NCI-H446 treated with DMSO at 0.1 percent for 48 hours (cell line): ENCODE results near the gene CAMK1D.

Experiments
- DNase-seq: peaks from one replicate; lab custom pipeline; 2025; lab: John Stamatoyannopoulos, UW

The CAMK1D gene

DNA sequence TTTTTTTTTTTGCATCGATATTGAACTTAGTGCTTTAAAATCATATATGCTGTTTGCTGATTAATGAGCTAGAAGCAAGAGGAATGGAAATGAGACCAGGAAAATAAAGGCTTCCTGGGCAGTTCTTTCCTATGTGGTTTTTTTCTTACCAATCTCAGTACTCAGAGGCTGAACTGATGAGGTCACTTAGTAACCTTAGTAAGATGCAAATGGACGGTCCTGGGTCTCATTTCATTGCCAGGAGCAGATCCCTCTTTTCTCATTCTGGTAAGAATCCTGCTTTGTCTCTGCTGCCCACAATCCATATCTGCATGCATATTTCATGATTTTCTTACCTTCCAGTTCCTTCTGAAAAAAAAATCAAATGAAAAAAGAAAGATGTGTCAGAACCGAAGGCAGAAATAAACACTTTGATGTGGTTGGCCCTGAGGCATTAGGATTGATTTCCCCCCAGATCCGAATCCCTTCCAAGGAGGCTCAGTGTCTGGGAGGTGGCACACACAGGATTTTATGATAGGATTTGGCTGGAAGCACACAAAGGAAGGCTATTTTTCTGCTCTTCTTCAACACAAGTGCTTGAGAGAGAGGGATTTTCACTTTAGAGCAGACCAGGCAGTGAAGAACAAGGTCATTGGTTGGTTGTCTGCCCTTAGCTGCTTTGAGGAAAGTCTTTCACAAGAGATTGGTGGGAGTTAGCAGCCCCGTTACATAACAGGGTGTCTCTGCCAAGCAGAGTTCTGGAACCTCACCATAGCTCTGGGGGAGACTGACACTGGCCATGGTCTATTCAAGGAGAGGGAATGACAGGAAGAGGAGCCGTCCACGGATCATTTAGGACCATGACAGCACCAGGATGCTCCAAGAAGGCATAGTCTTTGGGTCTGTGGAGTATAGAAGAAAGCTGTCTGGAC is 150.0 kb downstream of the CAMK1D start:
- DNase-seq: no peak

DNA sequence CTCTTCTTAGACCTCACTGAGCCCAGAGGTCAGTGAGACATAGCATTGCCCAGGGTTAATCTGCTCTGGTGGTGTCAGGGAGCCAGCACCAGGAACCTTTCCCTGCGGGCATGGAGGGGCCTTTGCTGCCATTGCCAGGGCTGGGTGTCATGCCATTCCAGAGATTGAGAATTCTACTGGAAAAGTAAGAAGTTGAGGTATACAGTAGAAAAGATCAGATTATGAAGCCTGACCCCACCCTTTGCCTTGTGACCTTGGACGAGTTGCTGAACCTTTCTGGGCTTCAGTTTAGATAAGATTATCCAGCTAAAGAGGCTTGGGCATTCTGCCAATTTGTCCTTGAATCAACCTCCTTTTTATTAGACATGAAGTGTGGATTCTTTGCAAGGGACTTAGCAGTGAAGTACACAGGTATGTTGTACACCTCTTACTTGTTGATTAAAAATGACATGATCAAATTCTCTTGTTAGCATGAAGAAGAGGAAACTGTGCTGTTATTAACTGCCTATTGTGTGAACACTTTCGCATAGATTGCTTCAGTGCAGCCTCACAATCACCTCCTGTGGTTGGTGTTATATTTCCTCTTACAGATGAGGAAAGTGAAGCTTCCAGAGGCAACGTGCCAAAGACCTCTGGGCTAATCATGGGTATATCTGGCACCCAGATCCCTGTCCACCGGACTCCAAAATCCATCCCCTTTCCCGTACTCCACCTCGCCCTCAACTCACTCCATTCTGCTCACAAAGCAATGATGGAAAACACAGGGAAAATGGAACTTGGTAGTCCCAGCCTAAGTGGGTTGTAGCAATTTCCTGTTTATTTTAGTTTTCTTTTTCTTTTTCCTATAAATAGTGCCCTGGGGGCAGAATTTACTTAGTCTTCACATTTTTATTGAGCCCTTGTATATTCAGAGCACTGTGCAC is 151.3 kb downstream of the CAMK1D start:
- no peak for DNase-seq

DNA sequence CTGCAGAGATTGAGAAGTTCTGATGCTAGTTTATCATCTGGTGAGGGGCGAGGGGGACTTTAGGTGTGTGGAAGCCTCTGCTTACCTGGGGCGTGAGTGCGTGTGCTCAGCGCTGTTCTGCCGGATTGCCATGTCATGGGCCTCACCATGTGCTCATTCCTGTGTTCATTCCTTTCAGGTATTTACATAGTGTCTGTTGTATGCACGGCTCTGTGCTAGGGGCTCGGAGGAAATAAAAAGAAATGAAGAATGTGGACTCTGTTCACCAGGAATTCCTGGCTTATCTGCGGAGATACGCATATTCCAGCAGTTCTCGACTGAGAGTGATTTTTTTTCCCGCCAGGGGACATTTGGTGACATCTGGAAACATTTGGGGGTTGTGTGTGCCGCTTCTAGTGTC is 152.0 kb downstream of the CAMK1D start:
- no peak for DNase-seq

DNA sequence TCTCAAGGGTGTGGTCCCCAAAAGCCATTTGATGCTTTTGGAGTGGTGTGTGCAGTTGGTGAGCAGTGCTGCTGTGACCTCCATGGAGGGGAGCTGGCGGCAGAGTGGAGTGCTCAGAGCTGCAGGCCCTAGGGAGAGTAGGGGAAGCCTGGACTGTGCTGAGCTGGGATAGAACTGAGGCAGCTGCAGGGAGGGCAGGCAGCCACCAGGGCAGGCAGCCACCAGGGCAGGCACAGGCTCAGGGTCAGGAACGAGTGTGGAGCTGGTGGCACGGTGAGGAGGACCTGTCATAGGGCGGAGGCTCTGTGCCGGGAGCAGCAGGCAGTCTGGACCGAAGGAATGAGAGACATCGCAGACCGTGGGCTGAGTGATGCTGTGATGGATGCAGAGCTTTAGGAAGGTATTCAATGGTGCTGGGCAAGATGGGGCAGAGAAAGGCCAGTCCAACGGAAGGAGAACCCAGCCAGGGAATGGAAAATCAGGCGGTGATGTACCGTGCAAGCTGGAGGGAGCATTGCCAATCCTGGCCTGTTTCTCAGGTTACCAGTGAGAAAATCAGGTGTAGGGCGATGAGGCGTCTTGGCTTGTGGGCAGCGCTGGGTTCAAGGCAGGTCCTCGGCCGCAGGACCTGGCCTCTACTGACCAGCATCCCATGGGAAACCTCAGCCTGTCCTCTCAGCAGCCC is 152.6 kb downstream of the CAMK1D start:
- DNase-seq: no peak

DNA sequence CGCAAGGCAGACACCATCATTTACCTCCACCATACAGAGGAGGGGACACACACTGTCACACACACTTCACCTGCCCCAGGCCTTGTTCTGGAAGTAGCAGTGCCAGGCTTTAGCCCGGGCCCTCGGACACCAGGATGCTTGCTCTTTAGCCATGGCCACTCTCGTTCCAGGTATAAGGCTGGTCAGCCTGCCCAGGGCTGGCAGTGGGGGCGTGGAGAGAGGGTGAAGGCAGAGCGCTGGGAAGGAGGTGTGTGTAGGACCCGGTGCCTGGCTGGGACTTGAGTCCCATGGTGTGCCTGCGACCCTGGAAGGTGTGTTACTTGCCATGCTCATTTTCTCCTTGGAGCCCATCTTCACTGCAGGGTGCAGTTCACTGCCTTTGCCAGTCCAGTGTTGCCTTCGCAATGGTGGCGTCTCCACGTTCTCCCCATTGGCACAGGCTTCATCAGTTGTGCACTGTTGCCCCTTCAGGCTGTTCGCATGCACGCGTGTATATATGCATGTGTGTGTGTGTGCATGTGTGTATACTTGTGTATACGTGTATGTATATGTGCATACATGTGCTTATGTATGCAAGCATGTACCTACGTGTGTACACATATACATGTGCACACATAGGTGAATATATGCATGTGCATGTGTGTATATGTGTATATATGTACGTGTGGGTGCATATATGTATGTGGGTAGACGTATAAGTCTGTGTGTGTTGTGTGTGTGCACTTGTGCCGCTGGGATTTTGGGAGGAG is 153.4 kb downstream of the CAMK1D start:
- no peak for DNase-seq

DNA sequence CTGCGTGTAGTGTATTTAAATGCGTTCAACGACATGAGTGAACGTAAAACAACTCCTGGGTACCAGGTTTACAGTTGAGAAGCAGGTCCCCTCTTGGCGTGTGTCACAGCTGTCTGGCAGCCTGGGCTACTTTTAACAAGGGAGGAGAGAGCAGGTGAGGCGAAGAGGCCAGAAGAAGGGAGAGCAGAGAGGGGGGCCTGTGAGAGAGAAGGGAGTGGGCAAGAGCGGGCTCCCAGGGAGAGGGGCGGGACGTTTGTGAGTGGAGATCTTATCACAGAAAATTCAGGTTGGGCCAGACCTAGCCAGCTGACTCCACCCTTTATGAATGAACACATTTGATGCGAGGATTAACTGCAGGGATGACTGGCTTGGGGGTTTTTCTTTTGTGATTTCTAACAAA is 154.0 kb downstream of the CAMK1D start:
- DNase-seq: no peak

DNA sequence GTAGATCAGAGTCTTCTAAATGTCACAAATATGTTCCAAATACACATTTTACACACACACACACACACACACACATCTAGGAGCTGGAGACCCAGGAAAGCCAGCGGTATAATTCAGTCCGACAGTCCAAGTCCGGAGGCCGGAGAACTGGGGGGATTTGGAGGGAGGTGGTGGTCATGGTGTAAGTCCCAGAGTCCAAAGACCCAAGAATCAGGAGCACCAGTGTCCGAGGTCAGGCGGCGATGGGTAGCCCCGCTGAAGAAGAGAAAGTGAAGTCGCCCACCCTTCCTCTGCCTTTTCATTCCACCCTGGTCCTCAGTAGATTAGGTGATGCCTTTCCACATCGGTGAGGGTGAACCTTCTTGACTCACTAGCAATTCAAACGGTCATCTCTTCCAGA is 154.8 kb downstream of the CAMK1D start:
- DNase-seq: no peak

DNA sequence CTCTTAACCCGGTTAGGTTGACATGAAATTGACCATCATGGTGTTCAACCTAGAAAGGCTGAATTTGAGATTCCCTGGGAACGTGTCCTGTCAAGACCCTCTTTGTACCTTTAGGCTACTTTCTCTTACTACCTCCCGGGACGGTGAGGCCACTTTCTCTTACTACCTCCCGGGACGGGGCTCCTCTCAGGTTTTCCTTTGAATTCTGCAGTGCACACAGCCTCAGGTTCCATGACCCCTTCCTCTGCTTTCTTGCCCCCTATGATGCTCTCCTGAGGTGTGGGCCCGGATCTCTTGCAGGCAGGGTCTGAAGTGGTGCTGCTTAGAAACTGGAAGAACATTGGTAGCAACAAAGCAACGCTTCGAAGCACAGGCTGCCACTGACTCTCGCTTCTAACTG is 155.3 kb downstream of the CAMK1D start:
- no peak for DNase-seq

DNA sequence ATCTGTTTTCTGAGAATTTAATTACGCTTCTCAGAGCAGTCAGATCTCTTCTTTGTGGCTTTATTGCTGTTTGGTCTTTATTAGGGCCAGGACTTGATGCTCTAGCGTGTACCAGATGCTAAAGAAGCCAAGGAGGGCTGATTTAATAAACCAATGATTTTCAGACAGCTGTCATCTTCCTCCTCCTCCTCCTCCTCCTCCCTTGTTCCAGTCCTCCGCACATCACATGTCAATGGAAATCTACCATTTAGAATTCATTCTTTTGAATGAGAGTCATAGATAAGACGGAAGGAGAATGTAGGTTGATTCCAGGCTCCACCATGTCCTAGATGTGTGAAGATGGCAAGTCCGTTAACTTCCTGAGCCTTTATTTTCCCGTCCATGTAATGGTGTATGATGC is 156.3 kb downstream of the CAMK1D start:
- no peak for DNase-seq

DNA sequence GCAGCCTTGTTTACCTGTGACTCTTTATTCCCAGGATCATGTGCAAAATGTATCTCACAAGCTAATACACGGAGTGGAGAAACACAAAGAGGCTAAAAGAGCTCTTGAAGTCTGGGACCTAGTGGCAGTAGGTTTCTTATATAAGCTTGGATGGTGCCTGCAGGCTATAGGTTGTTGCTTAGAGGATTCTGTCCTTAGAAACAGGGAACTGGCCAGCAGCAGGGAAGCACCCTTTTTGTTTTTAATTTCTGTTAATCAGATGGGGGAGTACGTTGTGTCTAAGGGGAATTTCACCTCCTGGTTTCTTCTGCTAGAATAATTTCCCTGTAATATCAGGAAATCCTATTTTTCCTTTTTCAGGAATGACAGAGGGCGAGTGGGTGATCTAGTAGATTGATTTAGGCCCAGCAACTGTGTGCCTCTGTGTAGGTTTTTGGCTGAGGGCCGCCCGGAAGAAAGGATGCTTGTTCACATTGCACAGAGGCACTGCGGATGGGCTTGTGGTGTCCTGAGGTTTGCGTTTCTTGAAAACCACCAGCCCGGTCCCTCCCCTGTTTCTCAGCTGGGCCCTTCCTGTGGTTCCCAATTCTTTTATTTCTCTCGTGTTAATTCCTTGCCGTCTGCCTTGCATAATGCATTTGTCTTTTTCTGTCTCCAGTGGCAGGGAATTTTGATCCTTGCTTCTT is 158.0 kb downstream of the CAMK1D start:
- DNase-seq: no peak

DNA sequence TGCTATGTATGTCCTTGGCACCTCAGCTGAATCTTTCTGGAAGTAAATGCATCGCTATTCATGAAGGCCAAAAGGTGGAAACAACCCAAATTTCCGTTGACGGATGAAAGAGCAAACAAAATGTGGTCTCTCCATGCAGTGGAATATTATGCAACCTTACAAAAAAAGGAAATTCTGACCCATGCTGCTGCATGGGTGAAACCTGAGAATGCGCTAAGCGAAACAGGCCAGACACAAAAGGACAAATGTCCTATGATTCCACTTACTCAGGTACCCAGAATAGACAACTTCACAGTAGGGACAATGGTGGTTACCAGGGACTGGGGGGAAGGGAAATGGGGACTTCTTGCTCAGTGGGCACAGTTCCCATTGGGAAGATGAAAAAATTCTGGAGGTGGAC is 158.8 kb downstream of the CAMK1D start:
- no peak for DNase-seq

DNA sequence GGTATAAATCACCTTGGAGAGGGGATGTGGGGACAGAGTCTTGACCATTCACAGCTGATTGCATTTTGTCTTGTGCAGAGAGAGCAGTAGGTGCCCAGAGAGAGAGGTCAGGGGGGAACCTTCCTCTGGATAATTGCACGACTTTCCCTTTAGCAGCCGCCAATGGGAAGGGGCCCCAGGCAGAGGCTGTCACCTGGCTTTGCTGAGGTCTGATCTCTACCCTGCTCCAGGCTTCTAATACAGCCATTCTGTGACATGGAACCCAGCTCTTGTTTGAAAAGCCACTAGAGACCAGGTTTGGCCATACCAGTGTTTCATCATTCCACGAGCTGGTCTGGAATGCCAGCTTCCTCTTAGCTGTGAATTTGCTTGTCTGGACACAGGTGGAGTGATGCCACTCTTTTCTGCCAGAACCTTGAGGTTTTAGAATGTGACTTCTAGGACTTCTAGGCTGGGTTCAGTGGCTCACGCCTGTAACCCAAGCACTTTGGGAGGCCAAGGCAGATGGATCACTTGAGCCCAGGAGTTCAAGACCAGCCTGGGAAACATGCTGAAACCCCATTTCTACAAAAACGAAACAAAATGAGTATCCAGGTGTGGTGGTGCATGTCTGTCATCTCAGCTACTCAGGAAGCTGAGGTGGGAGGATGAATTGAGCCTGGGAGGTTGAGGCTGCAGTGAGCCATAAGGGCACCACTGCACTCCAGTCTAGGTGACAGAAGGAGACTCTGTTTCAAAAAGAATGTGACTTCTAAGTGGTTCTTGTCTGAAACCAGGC is 159.9 kb downstream of the CAMK1D start:
- no peak for DNase-seq

DNA sequence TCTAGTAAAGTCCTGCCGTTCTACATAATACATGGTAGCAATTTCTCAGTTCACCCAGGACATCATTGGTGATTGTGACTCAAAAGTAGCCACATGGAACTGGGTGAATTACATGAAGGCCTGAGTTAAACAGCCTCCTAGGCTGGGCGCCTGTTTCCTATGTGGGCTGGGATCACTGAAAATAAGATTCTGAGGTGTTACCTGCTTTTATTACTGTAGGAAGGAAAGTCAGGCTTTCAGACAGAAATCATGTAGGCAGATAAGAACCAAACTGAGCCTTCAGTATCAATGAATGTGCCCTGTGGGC is 160.4 kb downstream of the CAMK1D start:
- DNase-seq: no peak

DNA sequence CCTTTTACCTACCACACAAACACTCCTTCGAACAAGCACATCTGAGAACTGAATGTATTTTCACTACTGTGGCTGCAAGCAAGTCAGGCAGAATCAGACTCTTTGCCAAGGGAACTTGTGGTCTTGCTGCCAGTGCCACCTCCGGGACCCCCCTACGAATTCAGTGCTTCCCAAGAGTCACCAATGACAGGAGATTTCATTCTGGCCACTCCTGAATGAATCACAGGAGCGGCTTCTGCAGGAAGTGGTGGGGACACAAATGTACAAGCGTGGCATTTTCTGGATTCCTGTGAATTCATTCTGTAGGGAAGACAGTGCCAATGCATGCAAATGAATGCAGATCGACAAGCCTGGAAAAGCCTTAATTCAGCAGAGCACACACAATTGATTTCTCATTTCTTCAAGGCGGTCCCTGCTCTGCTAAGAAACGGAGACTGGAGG is 161.2 kb downstream of the CAMK1D start:
- no peak for DNase-seq

DNA sequence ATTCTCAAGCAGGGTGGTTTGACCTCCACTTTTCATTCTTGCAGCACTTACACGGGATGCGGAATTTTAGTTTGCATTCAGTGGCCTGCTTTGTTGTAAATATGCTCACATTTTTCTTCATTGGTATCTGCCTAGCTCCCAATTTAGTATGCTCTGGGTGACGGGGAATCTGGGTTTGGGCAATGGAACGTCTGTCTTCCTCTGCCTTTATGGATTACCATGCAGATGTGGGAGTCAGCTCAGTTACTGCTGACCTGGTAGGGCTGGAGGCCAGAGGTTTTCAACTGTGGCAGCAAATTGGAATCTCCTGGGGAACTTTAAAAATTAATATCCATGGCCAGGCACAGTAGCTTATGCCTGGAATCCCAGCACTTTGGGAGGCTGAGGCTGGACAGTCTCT is 161.6 kb downstream of the CAMK1D start:
- no peak for DNase-seq

DNA sequence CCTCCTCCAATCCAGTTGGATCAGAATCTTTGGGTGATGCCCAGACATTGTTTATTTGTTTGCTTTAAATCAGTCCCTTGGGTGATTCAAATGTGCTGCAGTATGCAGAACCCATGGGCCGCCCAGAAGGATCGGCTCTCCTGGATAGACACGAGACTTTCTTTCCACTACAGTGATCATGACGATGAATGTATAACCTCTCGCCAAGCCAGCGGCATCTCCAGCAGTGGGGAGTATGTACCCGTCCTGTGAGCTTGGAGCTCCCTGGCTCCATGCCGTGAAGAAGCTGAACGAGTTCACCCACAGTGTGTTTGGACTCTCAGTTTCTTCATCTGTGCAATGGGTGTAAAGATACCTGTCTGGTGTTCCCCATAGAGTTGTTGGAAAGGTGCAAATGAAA is 162.3 kb downstream of the CAMK1D start:
- no peak for DNase-seq

DNA sequence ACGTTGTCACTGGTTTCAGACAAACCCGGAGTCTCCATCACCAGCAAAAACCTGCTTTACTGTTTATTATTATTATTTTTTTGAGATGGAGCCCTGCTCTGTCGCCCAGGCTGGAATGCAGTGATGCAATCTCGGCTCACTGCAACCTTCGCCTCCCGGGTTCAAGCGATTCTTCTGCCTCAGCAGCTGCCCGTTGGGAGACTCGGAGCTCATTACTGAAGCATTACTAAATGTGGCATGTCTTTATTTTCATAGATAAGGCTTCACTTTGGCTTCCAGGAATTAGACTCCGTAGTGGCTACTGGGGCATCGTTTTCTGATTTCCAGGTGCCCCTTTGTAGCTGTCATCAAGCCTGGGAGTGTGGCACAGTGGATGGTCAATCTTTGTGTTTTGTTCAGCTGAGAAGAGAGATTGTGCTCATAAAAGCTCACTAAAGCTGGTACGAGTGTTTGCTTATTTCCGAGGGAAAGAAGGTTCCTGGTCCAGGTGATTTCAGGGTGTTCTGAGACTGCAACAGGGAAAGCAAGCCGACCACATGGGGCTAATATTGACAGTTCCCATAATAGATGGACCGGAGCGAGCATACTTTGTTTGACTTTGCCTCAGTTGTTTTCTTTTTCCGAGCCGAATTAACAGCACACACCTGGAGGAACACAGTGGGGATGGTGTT is 163.1 kb downstream of the CAMK1D start:
- no peak for DNase-seq

DNA sequence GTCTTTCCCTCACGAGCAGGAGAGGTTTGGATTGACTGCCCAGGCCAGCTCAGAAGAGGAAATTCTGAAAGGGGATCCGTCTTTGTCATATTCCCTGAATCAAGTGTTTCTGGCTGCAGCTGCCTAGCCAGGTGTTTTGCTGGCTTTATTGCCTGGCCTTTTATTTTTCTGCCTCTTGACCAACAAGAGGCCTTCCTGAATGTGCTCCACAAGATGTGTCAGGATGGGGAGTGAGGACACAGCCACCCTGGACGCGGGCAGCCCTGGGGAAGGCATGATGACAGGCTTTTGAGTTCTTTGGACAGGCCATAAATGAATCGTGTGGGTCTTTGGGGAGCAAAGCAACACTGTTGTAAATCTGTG is 163.6 kb downstream of the CAMK1D start:
- no peak for DNase-seq

DNA sequence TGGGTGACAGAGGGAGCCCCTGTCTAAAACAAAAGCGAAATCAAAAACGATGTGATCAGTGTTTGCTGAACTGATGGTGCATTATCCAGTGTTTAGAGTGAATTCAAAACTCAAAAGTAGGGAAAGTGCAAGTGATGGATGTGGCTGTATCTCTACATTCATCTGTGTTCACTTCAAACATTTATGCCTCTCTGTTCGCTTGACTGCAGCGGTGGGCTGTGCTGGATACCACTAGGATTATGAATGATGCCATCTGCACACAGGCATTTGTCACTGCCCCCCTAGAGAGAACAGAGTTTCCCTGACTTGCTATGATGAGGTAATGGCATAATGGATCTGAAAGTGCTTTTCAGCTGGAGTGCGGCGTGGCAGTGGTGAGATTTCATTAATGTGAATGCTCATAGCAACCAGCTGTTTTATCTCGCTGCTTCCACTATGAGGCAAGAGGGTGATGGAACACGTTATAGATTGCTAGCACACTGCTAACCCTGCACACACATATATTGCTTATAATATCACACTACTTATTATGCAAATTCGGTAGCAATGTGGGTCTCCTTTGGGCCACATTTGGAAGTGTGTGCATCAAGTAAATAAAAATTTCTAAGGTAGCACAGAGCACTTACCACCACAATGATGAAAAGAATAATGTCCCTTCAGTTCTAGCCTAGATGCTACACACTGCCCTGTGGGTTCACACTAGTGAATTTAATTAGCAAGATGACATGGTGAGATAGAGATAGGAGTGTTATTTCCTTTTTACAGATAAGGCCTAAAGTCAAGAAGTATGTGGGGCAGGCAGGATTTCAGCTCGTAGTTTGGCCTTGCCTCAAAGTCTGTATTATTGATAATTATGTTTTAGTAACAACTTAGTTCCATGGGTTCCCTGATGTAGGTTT is 164.7 kb downstream of the CAMK1D start:
- no peak for DNase-seq
